Activated T-helper 2 cell treated with anti-CD3 and anti-CD28 coated beads, Interferon-gamma antibody, Interleukin-2, Interleukin-4, amounts not matched to agents 10 μg/mL and 5 μg/mL and 100 μg/mL, durations not matched to agents 14 hours and 24 hours and 36 hours (primary cell): ENCODE results near the gene ITK. TPM values are rescaled to one million over a fixed set of nuclear protein-coding genes. Genes with fewer than 3 reads are reported as not detected.

ENCODE experiments used
- DNase-seq: peaks from one replicate; pipeline ENCODE4 v3.0.0; 2021; ENCODE audit warnings: low spot score
- H3K27ac Mint-ChIP-seq: one replicate; pipeline ENCODE4 v1.8.0; 2021; ENCODE audit warnings: mixed read lengths
- H3K27me3 Mint-ChIP-seq: one replicate; pipeline ENCODE4 v1.8.0; 2021; ENCODE audit warnings: low read depth, mixed read lengths
- H3K36me3 Mint-ChIP-seq: one replicate; pipeline ENCODE4 v1.8.0; 2021; ENCODE audit warnings: low read depth, mixed read lengths
- H3K4me1 Mint-ChIP-seq: one replicate; pipeline ENCODE4 v1.8.0; 2021; ENCODE audit warnings: low read depth, mixed read lengths
- H3K4me3 Mint-ChIP-seq: one replicate; pipeline ENCODE4 v1.8.0; 2021; ENCODE audit warnings: low read depth, mild to moderate bottlenecking, moderate library complexity, mixed read lengths
- H3K9me3 Mint-ChIP-seq: one replicate; pipeline ENCODE4 v1.8.0; 2021; ENCODE audit warnings: mixed read lengths
- intact Hi-C: fragments of 100-400 bp; cut with micrococcal nuclease; formaldehyde crosslinking; loops from one replicate; pipeline ENCODE4 v1.15.1; 2023
- total RNA-seq: library from RNA; stranded (reverse); gene quantifications from 2 replicates; pipeline ENCODE4 v1.2.3, GENCODE V29; 2022

Gene ITK
- total RNA-seq, 1 donor from 2014 or later, result 319 TPM

GRCh38 chr5:157267761-157268480, 87.3 kb downstream of the ITK start:
- peaks cover 42% of the 10 kb centered on the region for H3K36me3 Mint-ChIP-seq
- intact Hi-C loops, result loop anchor here (5.0 kb wide), 2 partner anchors 46 to 241 kb away; no protein-coding TSS in a partner anchor

GRCh38 chr5:157269165-157269671, 88.6 kb downstream of the ITK start:
- peak overlapping the region; percentile 99 for H3K27ac Mint-ChIP-seq
- H3K4me3 Mint-ChIP-seq, result peak overlapping the region; percentile 74
- intact Hi-C loops, result loop anchor here (1.0 to 5.0 kb wide), 3 partner anchors 11 to 242 kb away; no protein-coding TSS in a partner anchor
- no peaks in the 10 kb centered on the region for H3K27me3 Mint-ChIP-seq
- H3K4me1 Mint-ChIP-seq, result peaks cover 77% of the 10 kb centered on the region
- no peaks in the 10 kb centered on the region for H3K9me3 Mint-ChIP-seq
- DNase-seq, result no peak
- H3K36me3 Mint-ChIP-seq, result peaks cover 42% of the 10 kb centered on the region

More at GRCh38 chr5:157267761-157268480, 87.3 kb downstream of the ITK start:
- Mint-ChIP-seq H3K4me3 (peak overlapping the region; percentile 89), H3K9me3 (no peaks in the 10 kb centered on the region), H3K27ac (peak overlapping the region; percentile 94), H3K4me1 (peaks cover 77% of the 10 kb centered on the region), H3K27me3 (no peaks in the 10 kb centered on the region)
- no peak for DNase-seq

- no peak for DNase-seq
- intact Hi-C loops, result loop anchor here (1.0 to 5.0 kb wide), 7 partner anchors 10 to 348 kb away; no protein-coding TSS in a partner anchor
- H3K9me3 Mint-ChIP-seq, result no peaks in the 10 kb centered on the region
- peaks cover 78% of the 10 kb centered on the region for H3K4me1 Mint-ChIP-seq
- peak overlapping the region; percentile 74 for H3K4me3 Mint-ChIP-seq
- peaks cover 42% of the 10 kb centered on the region for H3K36me3 Mint-ChIP-seq
- H3K27ac Mint-ChIP-seq, result peak overlapping the region; percentile 99
- no peaks in the 10 kb centered on the region for H3K27me3 Mint-ChIP-seq
These were observed 89.2 kb downstream of the ITK start for GRCh38 chr5:157269761-157270272.

- intact Hi-C loops, result loop anchor here (2.0 to 5.0 kb wide), 4 partner anchors 42 to 348 kb away; no protein-coding TSS in a partner anchor
- Mint-ChIP-seq H3K36me3 (peaks cover 46% of the 10 kb centered on the region), H3K9me3 (no peaks in the 10 kb centered on the region), H3K4me1 (peaks cover 77% of the 10 kb centered on the region), H3K27me3 (no peaks in the 10 kb centered on the region), H3K27ac (peak overlapping the region; percentile 99), H3K4me3 (peak overlapping the region; percentile 28)
- DNase-seq, result no peak
These were observed 90.1 kb downstream of the ITK start for GRCh38 chr5:157270771-157271170.

- H3K27me3 Mint-ChIP-seq, result no peaks in the 10 kb centered on the region
- H3K9me3 Mint-ChIP-seq, result no peaks in the 10 kb centered on the region
- peaks cover 88% of the 10 kb centered on the region for H3K4me1 Mint-ChIP-seq
- H3K36me3 Mint-ChIP-seq, result peaks cover 55% of the 10 kb centered on the region
- H3K4me3 Mint-ChIP-seq, result peak overlapping the region; percentile 82
- intact Hi-C loops, result loop anchor here (2.0 to 5.0 kb wide), 5 partner anchors 41 to 350 kb away; partner anchors contain the start of gene MED7
- peak; percentile 85 for DNase-seq
- H3K27ac Mint-ChIP-seq, result peak overlapping the region; percentile 99
These were observed 91.2 kb downstream of the ITK start for GRCh38 chr5:157271740-157272271.

GRCh38 chr5:157273131-157273556, 92.5 kb downstream of the ITK start:
- Mint-ChIP-seq H3K36me3 (peaks cover 54% of the 10 kb centered on the region), H3K4me1 (peaks cover 84% of the 10 kb centered on the region), H3K27me3 (no peaks in the 10 kb centered on the region), H3K9me3 (no peaks in the 10 kb centered on the region), H3K27ac (peak overlapping the region; percentile 99), H3K4me3 (peak overlapping the region; percentile 77)
- intact Hi-C loops, result loop anchor here (1.0 to 5.0 kb wide), 5 partner anchors 8 to 351 kb away; partner anchors contain the start of gene MED7
- no peak for DNase-seq

- H3K9me3 Mint-ChIP-seq, result no peaks in the 10 kb centered on the region
- H3K36me3 Mint-ChIP-seq, result peaks cover 53% of the 10 kb centered on the region
- H3K27ac Mint-ChIP-seq, result no peak overlapping the region
- H3K27me3 Mint-ChIP-seq, result no peaks in the 10 kb centered on the region
- intact Hi-C loops, result no loop called here
- no peak overlapping the region for H3K4me3 Mint-ChIP-seq
- no peak for DNase-seq
- H3K4me1 Mint-ChIP-seq, result peaks cover 79% of the 10 kb centered on the region
These were observed 94.8 kb downstream of the ITK start for GRCh38 chr5:157275403-157275802.

GRCh38 chr5:157278319-157279037, 97.8 kb downstream of the ITK start:
- DNase-seq, result no peak
- Mint-ChIP-seq H3K9me3 (peaks cover 15% of the 10 kb centered on the region), H3K27ac (no peak overlapping the region), H3K4me3 (no peak overlapping the region), H3K36me3 (peaks cover 62% of the 10 kb centered on the region), H3K27me3 (no peaks in the 10 kb centered on the region), H3K4me1 (peaks cover 81% of the 10 kb centered on the region)
- intact Hi-C loops, result no loop called here

- Mint-ChIP-seq H3K27me3 (no peaks in the 10 kb centered on the region), H3K4me3 (no peak overlapping the region), H3K4me1 (peaks cover 80% of the 10 kb centered on the region), H3K9me3 (peaks cover 15% of the 10 kb centered on the region), H3K36me3 (peaks cover 66% of the 10 kb centered on the region), H3K27ac (peak overlapping the region; percentile 54)
- intact Hi-C loops, result loop anchor here (1.0 kb wide), 1 partner anchor 10 kb away; no protein-coding TSS in a partner anchor
- DNase-seq, result no peak
These were observed 99.1 kb downstream of the ITK start for GRCh38 chr5:157279605-157280239.

GRCh38 chr5:157280927-157281326, 100.3 kb downstream of the ITK start:
- Mint-ChIP-seq H3K27me3 (no peaks in the 10 kb centered on the region), H3K27ac (peak overlapping the region; percentile 62), H3K4me1 (peaks cover 79% of the 10 kb centered on the region), H3K9me3 (peaks cover 15% of the 10 kb centered on the region), H3K4me3 (no peak overlapping the region), H3K36me3 (peaks cover 69% of the 10 kb centered on the region)
- DNase-seq, result no peak
- intact Hi-C loops, result loop anchor here (1.0 kb wide), 1 partner anchor 12 kb away; no protein-coding TSS in a partner anchor

- Mint-ChIP-seq H3K9me3 (peaks cover 15% of the 10 kb centered on the region), H3K4me1 (peaks cover 71% of the 10 kb centered on the region), H3K27me3 (no peaks in the 10 kb centered on the region), H3K36me3 (peaks cover 65% of the 10 kb centered on the region), H3K27ac (peak overlapping the region; percentile 48), H3K4me3 (no peak overlapping the region)
- no peak for DNase-seq
- intact Hi-C loops, result no loop called here
These were observed 101.5 kb downstream of the ITK start for GRCh38 chr5:157282150-157282549.

- peaks cover 68% of the 10 kb centered on the region for H3K36me3 Mint-ChIP-seq
- no peaks in the 10 kb centered on the region for H3K27me3 Mint-ChIP-seq
- H3K27ac Mint-ChIP-seq, result peak overlapping the region; percentile 48
- H3K4me3 Mint-ChIP-seq, result no peak overlapping the region
- no peak for DNase-seq
- intact Hi-C loops, result no loop called here
- peaks cover 15% of the 10 kb centered on the region for H3K9me3 Mint-ChIP-seq
- H3K4me1 Mint-ChIP-seq, result peaks cover 74% of the 10 kb centered on the region
These were observed 102.8 kb downstream of the ITK start for GRCh38 chr5:157283434-157283833.
